ENCODE data around the gene SLC16A7. TPM values are rescaled to one million over a fixed set of nuclear protein-coding genes. Genes with fewer than 3 reads are reported as not detected.
"Not testable (repeated sequence)": the region's sequence is repeated elsewhere in the genome, so short reads cannot be mapped to it uniquely, and the experiment has no call there.

The SLC16A7 gene, protein sequence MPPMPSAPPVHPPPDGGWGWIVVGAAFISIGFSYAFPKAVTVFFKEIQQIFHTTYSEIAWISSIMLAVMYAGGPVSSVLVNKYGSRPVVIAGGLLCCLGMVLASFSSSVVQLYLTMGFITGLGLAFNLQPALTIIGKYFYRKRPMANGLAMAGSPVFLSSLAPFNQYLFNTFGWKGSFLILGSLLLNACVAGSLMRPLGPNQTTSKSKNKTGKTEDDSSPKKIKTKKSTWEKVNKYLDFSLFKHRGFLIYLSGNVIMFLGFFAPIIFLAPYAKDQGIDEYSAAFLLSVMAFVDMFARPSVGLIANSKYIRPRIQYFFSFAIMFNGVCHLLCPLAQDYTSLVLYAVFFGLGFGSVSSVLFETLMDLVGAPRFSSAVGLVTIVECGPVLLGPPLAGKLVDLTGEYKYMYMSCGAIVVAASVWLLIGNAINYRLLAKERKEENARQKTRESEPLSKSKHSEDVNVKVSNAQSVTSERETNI
- polyA plus RNA-seq (ENCODE audit: insufficient read length in 4 of 4): 1 to 10 TPM; 3.5 to 8.6 (median 4.8) TPM

DNA sequence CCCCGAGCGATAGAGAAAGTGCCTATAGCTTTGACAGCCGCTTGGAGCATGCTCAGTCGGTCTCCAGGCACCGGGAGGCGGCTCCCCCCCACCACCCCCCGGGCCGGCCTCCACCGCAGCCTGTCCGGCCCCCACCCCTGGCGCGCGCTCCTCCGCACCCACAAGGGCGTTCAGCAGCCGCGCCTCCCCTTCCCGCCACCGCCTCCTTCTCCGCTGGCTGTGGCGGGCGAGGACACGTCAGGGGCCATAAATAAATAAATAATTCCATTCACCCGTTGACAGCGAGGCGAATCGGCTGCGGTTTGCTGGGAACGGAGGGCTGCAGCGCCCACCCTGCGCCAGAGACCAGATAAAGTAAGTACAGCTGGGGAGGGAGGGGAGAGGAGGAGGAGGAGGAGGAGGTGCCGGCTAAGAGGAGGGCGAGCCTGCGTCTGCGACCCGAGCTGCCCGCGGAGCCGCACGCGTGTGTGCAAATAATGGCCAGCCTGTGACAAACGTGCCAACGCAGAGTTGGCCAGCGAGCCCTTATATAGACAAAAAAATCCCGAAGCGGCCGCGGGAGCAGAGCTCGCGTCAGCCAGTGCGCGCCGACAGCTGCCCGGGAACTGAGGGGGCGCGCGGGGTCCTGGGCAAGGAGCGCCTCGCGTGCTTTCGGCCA lies at the start of gene SLC16A7:
Gene SLC16A7 (plus strand): TSS at position 147 of the 658 bp plus-strand sequence. CDS start 108,773 bp downstream, outside the sequence.
- peak; percentile 56 to 67 (median 64) for DNase-seq (ENCODE audit: low read depth in 4 of 4, low spot score in 3 of 4)

DNA sequence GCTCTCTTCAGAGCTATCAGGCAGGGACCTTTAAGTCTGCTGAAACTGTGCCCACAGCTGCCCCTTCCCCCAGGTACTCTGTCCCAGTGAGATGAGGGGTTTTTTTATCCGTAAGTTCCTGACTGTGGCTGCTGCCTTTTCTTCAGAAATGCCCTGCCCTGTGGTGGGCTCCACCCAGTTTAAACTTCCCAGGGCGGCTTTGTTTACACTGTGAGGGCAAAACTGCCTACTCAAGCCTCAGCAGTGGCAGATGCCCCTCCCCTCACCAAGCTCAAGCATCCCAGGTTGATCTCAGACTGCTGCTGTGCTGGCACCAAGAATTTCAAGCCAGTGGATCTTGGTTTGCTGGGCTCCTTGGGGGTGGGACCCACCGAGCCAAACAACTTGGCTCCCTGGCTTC lies 46.9 kb upstream of the SLC16A7 start:
- DNase-seq (ENCODE audit: low read depth in 4 of 4, low spot score in 3 of 4): no peak

DNA sequence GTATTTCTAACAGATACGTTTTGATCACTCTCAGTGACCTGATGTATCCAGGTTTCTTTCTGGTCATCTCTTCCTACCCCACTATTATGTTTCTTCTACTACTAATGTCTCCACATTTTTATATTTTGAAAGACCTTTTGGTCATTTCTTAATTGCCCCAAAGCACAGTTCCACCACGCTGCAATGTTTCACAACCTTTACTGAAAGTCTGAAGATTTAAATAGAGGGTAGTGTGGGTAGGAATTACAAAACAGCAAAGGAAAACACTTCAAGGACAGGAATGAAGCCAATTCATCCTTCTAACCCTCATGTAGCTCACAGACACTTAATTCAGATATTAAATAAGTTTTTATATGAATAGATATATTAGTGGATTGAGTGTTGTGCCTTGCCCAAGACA lies 36.1 kb upstream of the SLC16A7 start:
- no peak for DNase-seq (ENCODE audit: low read depth in 4 of 4, low spot score in 3 of 4)

DNA sequence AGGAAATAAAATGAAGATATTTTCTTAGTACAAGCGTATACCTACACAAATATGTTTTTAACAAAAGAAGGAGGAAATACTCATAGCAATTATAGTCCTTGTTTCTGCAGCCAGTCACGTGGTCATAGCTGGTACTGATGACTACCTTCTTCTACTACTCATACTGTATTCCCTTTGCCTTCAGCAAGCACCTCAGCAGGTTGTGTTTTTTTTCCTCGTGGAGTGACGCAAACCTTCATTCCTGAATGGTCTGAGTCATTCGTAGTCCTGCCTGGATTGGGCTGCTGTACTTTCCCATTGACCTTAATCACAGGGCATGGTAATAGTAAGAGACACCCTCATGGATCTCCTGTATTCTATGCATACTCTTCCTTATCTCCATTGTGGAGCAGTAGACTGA lies 25.7 kb upstream of the SLC16A7 start:
- DNase-seq (ENCODE audit: low read depth in 4 of 4, low spot score in 3 of 4): no peak

DNA sequence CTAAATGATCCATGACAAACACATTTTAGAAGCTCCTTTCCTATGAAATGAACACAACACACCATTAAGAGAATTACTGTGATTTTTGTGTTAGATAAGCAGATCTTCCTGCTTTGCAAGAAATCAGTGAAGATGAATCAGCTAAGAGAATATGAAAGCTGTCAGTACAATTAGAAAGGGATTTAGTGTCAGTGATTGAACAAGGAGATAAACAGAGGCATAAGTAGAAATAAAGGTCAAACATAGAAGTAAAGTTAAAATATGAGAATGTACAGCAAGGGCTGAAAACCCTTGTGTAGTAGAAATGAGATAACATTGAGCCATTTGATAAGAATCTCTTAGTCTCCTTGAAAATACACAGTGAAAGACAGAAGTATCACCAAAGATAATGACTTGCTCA lies 21.4 kb upstream of the SLC16A7 start:
- no peak for DNase-seq (ENCODE audit: low read depth in 4 of 4, low spot score in 3 of 4)

DNA sequence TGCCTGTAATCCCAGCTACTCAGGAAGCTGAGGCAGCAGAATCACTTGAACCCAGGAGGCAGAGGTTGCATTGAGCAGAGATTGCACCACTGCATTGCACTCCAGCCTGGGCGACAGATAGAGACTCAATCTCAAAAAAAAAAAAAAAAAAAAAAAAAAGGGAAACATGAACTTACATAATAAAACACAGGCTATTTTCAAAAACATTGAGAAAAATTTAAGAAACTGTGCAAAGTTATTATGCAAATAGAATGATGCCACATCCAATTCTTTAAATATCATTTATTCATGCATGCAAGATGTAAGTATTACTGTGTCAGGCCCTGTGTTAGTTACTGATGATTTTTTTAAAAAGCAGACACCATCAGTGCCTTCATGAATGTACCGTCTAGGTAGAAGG lies 20.0 kb upstream of the SLC16A7 start:
- DNase-seq (ENCODE audit: low read depth in 4 of 4, low spot score in 3 of 4): no peak

DNA sequence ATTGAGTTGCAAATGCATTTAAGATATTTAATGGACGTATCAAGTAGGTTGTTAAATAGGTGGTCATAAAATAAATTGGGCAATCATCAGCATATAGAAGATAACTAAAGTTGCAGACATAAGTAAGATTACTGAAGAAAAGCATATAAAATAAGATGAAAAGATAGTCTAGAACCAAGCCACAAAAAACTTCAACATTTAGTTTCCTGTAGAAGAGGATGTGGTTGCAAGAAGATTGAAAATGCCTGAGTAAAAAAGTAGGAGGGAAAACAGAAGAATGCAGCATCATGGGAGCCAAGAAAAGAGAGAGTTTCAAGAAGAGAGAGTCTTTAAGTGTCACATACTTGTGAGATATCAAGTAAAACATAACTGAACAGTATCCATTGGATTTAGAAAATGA lies 17.6 kb upstream of the SLC16A7 start:
- no peak for DNase-seq (ENCODE audit: low read depth in 4 of 4, low spot score in 3 of 4)

DNA sequence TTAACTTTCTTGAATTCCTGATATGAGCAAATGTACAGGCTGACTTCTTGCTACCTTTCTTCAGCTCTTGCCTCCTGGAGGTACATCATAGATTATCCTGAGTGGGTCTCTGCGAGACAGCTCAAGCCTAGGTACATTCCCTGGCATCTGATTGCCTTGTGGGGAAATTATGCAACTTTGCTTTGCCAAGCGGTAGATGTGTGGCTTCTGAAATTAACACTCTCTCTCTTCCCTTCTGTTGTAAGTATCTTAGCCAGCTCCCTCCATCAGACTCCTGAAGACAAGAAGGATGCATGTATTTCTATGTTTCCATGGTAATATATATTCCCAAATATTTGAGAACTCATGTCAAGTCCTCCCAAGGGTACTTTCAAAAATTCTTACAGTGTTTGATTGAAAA lies 16.2 kb upstream of the SLC16A7 start:
- no peak for DNase-seq (ENCODE audit: low read depth in 4 of 4, low spot score in 3 of 4)

DNA sequence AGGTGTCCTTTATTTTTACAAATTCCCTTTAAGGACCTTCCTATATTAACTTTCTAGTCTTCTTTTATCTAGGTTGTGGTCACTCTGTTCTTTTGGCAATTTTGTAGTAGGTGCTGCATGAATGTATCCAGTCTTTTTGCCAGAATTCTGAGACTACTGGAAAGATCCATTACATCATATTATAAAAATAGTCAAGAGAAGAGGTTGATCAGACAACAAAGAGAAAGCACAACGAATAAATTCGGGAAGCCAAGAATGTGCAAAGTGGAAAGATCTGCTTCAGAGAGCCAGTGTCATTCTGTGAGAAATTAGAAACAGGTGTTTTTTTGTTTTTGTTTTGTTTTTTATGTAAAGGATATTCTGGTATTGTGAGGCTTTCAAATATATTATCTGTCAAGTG lies 15.8 kb upstream of the SLC16A7 start:
- DNase-seq (ENCODE audit: low read depth in 4 of 4, low spot score in 3 of 4): no peak

DNA sequence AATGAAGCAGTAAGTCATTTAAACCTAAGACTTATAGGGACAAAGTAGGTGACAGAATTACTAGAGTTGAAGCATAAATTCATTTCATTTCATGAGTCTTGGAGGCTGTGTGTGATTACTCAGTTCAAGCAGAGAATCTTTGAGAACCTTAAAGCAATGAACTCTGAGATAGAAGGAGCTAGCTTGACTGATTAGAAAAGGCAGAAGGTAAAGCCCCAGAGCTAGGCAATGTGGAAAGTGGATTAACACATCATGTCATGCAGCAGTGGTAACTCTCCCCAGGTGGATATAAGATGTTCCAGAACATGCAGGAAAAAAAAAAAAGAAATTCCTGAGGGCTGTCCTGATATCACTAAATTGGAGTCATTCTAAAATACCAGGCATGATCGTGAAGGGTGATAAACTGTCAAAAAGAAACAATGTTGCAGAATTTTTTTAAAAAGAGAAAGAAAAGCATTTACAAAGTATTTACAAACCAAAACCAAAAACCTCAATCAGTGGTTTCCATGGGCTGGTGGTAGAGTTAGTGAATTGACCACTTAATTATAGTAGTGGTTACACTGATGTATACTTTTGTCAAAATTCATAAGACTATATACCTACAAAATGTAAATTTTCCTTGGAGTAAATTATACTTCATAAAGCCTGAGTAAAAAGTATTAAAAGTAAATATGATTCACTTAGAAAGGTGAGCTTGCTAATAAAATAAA lies 12.7 kb upstream of the SLC16A7 start:
- DNase-seq (ENCODE audit: low read depth in 4 of 4, low spot score in 3 of 4): no peak

DNA sequence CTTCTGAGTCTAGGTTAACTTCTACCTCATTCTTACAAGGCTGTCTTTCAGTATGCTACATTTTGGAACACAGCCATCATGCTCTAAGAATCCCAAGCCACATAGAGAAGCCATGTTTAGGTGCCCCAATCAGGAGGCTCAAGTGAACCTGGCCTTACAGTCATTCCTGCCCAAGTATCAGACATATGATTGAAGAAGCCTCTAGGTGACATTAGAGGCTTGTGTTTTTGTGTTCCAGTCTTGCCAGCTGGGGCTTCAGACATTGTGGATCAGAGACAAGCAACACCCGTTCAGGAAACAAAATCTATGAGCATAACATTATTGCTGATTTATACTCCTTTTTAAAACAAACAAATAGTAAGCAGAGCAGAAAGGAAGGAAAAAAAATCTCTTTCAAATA lies 8.1 kb upstream of the SLC16A7 start:
- no peak for DNase-seq (ENCODE audit: low read depth in 4 of 4, low spot score in 3 of 4)

DNA sequence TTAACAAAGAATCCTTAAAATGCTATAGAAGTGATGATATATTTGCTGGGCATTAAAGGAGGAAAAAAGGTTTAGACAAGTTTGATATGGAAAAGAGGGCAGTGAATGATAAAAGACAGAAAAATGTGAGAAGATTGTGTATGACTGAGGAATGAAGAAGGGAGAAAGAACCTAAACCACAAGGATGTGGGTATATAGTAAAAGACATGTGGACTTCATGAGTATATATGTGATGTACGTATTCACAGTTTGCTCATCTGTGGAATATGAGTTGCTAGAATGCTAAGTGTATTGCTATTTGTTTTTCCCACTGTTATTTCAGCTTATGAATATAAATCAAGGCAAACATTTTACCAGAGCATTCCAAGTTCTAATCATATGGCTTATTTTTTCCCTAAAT lies 2.1 kb upstream of the SLC16A7 start:
- DNase-seq (ENCODE audit: low read depth in 4 of 4, low spot score in 3 of 4): no peak

DNA sequence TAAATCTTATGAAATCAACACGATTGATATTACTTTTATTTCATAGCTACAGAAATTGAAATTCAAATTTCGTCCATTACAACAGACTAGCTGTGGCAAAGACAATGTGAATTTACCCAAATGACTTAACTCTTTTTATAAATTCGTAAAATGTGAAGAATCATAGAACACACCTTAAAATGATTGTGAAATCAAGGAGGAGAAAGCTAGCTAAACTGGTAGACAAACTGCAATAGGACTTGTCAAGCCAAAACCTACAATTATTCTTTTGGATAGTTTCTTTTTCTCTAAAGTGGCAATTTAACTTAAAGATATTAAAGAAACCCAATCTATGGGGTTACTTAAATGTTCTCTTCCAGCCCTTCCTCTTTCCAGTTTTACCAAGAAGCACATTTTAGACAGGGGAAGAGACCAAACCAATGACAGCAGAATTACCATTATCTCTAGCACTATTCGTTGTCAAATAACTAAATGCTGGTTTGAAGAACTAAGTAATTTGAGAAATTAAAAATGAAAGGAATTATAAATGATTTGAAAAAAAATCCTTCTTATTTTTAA lies 807 bp upstream of the SLC16A7 start:
- DNase-seq (ENCODE audit: low read depth in 4 of 4, low spot score in 3 of 4): no peak

DNA sequence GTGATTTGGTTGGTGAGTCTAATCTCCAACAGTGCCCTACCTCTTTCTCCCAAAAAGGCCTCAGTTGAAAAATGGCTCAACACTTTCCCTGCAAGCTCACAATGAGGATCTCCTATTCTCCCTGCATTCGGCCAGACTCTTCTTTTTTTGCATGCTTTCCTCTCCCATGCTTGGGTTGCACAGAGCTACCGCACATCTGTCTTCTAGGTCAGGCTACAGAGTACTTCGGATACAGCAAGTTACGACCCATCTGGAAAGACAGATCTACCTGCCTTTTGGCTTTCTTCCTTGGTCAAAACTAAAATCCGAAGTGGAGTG lies 305 bp upstream of the SLC16A7 start:
- no peak for DNase-seq (ENCODE audit: low read depth in 4 of 4, low spot score in 3 of 4)

DNA sequence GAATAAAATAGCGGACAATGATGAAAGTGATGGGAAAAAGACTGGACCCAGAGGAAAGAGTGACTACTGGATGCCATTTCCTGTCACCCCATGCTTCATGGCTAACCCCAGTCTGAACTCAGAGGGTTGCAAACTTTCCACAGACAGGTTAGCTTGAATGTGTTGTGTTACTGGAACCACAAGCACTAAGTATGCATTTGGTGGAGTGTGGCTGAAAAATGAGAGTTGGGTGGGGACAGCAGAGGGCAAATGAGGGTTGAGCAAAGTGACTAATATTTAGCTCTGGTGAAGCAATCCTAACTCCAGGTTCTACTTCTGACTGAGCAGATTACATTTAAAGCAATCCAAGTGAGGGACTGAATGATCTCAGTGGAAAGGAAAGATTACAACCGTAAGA lies 1.6 kb downstream of the SLC16A7 start:
- peak; percentile 3 to 12 (median 10) for DNase-seq (ENCODE audit: low read depth in 4 of 4, low spot score in 3 of 4)

DNA sequence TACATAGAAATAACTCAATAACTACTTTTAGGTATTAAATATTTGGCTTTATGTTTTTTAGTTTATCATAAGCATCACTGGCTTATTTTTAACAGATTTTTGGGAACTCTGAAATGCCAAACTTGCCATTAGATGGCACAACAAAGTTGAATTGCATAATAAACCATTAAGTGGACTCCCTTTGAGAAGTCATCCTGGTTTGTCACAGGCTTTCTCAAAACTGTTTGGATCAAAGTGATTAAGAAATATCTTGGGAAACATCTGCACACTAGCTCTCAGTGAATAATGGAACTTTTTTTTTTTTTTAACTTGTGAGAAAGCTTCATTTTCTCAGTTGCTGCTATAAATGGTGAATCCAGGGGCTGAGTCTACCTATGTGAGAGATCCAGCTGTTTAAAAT lies 4.3 kb downstream of the SLC16A7 start:
- no peak for DNase-seq (ENCODE audit: low read depth in 4 of 4, low spot score in 3 of 4)

DNA sequence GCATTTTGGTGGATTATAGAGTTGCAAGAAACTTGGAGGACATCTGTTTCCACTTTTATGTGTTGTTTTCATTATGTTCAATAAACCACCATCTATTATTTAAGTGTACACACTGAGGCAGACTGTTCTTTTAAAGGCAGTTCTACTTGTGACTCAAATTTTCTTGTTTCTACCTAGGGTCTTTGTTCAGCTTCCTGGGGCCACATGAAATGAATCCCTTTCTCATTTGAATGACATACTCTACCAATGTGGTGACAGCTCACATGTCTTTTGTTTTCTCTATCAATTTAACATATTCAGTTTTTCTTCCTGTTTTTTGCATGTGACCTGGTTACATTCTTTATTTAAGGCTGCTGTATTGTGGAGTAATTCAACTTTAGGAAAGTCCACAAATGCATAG lies 7.9 kb downstream of the SLC16A7 start:
- DNase-seq (ENCODE audit: low read depth in 4 of 4, low spot score in 3 of 4): no peak

DNA sequence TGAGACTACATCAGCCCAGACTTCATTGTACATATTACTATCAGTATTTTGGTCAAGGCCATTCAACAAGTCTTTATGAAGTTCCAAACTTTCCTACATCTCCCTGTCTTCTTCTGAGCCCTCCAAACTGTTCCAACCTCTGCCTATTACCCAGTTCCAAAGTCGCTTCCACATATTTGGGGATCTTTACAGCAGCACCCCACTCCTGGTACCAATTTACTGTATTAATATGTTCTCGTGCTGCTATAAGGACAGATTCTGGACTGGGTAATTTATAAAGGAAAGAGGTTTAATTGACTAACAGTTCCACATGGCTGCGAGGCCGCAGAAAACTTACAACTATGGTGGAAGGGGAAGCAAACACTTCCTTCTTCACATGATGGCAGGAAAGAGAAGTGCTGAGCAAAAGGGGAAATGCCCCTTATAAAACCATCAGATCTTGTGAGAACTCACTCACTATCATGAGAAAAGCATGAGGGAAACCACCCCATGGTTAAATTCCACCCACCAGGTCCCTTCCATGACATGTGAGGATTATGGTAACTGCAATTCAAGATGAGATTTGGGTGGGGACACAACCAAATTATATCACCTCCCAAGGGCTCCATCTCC lies 17.1 kb downstream of the SLC16A7 start:
- not testable (repeated sequence) for DNase-seq (ENCODE audit: low read depth in 4 of 4, low spot score in 3 of 4)

DNA sequence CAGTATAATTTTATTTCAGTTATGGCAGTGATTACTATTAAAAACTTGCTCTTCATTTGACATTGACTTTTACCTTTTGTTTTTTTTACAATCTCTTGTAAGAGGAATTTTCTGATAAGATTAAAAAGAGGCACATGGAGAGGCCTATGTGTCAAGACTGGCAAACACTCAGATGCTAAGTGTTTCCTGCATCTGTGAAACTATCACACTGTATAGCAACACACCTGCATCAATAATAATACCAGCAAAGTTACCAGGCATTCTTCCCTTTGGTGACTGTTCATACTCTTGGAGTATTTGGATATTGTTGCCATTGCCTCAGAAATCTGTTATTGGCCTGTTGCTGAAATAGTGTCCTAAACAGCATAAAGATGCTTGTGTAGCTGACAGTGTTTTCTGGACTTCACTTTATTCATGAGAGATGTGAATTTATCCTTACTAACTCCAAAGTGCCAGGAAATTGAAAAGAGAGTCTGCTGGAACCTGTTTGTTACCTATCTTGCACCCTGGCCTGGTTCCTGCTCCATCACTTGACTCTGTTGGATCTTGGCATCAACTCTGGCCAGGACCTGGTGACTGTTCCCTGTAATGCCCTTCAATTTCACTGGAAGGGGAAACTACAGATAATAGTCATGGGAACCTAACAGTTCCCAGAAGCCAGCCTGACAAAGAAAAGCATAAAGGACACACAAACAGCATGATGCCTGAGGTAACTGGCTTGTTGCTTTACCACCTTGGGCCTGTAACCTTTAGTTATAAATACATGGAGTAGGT lies 19.8 kb downstream of the SLC16A7 start:
- no peak for DNase-seq (ENCODE audit: low read depth in 4 of 4, low spot score in 3 of 4)

Data from left renal pelvis (tissue), 4 donors.